Liver (tissue), 9 donors: ENCODE measurements around the gene AP1S3. TPM values are rescaled to one million over a fixed set of nuclear protein-coding genes. Genes with fewer than 3 reads are reported as not detected.
A peak's percentile ranks its signal among the peaks of the same experiment; 100 is the strongest.

Experiments
- DNase-seq: peaks from one replicate; pipeline ENCODE4 v3.0.0-alpha.2; 2017; ENCODE audit warnings: low spot score
- H3K27ac ChIP-seq, 2 donors: one replicate each; pipeline ENCODE4 v1.7.0; 2013; ENCODE audit warnings: inconsistent platforms in 2 of 2, low read length in 2 of 2, control low read depth in 1 of 2, low read depth in 1 of 2, mild to moderate bottlenecking in 1 of 2
- H3K27me3 ChIP-seq, 4 donors: one replicate each; pipeline versions ENCODE4 v1.6.1 to v1.7.0; 2013; ENCODE audit warnings: low read length in 3 of 4, inconsistent platforms in 1 of 4, mild to moderate bottlenecking in 1 of 4, moderate library complexity in 1 of 4; ENCODE audit not compliant: control insufficient read depth in 4 of 4, insufficient read depth in 4 of 4
- H3K36me3 ChIP-seq, 4 donors: one replicate each; pipeline versions ENCODE4 v1.6.1 to v1.7.0; 2013; ENCODE audit warnings: low read length in 3 of 4, mild to moderate bottlenecking in 3 of 4, low read depth in 1 of 4, moderate library complexity in 1 of 4; ENCODE audit not compliant: control insufficient read depth in 4 of 4, insufficient read depth in 3 of 4
- H3K4me1 ChIP-seq, 4 donors: one replicate each; pipeline versions ENCODE4 v1.6.1 to v1.7.0; 2013; ENCODE audit warnings: low read length in 3 of 4, mild to moderate bottlenecking in 3 of 4, moderate library complexity in 1 of 4; ENCODE audit not compliant: control insufficient read depth in 4 of 4, insufficient read depth in 4 of 4
- H3K4me3 ChIP-seq, 3 donors: one replicate each; pipeline versions ENCODE4 v1.6.1 to v1.7.0; 2013; ENCODE audit warnings: low read length in 3 of 3, control low read depth in 1 of 3, low read depth in 1 of 3, mild to moderate bottlenecking in 1 of 3
- H3K9ac ChIP-seq, 2 donors: one replicate each; pipeline ENCODE4 v1.7.0; 2013; ENCODE audit warnings: low read length in 2 of 2, mild to moderate bottlenecking in 2 of 2, moderate library complexity in 2 of 2, control low read depth in 1 of 2, low read depth in 1 of 2
- H3K9me3 ChIP-seq, 4 donors: one replicate each; pipeline versions ENCODE4 v1.6.1 to v1.7.0; 2013; ENCODE audit warnings: low read length in 3 of 4; ENCODE audit not compliant: control insufficient read depth in 4 of 4
- ATF3 ChIP-seq: IDR thresholded peaks from 2 replicates; pipeline ENCODE4 v1.6.1; 2016; ENCODE audit warnings: antibody characterized with exemption
- CTCF ChIP-seq: fragments of 150-350 bp; IDR thresholded peaks from 2 replicates; pipeline ENCODE4 v1.5.1; 2017; ENCODE audit warnings: improper control_type of control experiment, low read depth, low read length; ENCODE audit not compliant: missing input control
- EGR1 ChIP-seq, 2 donors: IDR thresholded peaks; 2 replicates each; pipeline ENCODE4 v1.6.1; 2016 to 2018; ENCODE audit warnings: antibody characterized with exemption in 2 of 2, low read depth in 2 of 2
- FOXA1 ChIP-seq: IDR thresholded peaks from 2 replicates; pipeline ENCODE4 v1.6.1; 2016; ENCODE audit warnings: antibody characterized with exemption
- FOXA2 ChIP-seq: IDR thresholded peaks from 2 replicates; pipeline ENCODE4 v1.6.1; 2016; ENCODE audit warnings: antibody characterized with exemption
- GABPA ChIP-seq, 2 donors: IDR thresholded peaks in 1 of 2; conservative IDR thresholded peaks in 1 of 2; 2 replicates each; pipeline ENCODE4 v1.6.1; 2016; ENCODE audit warnings: antibody characterized with exemption in 2 of 2, mild to moderate bottlenecking in 1 of 2, moderate library complexity in 1 of 2
- HNF4A ChIP-seq, 2 donors: conservative IDR thresholded peaks; 2 replicates each; pipeline ENCODE4 v1.6.1; 2016; ENCODE audit warnings: antibody characterized with exemption in 2 of 2, mild to moderate bottlenecking in 2 of 2
- HNF4G ChIP-seq: IDR thresholded peaks from 2 replicates; pipeline ENCODE4 v1.6.1; 2016; ENCODE audit warnings: antibody characterized with exemption
- JUND ChIP-seq, 2 donors: IDR thresholded peaks; 2 replicates each; pipeline ENCODE4 v1.6.1; 2016; ENCODE audit warnings: antibody characterized with exemption in 2 of 2
- MAX ChIP-seq: IDR thresholded peaks from 2 replicates; pipeline ENCODE4 v1.6.1; 2016; ENCODE audit warnings: antibody characterized with exemption
- NR2F2 ChIP-seq: IDR thresholded peaks from 2 replicates; pipeline ENCODE4 v1.6.1; 2016; ENCODE audit warnings: antibody characterized with exemption
- RAD21 ChIP-seq, 2 donors: IDR thresholded peaks; 2 replicates each; pipeline ENCODE4 v1.6.1; 2016; ENCODE audit warnings: antibody characterized with exemption in 2 of 2, mild to moderate bottlenecking in 2 of 2
- REST ChIP-seq: IDR thresholded peaks from 2 replicates; pipeline ENCODE4 v1.6.1; 2016; ENCODE audit warnings: antibody characterized with exemption, mild to moderate bottlenecking
- RXRA ChIP-seq, 2 donors: IDR thresholded peaks; 2 replicates each; pipeline ENCODE4 v1.6.1; 2017 to 2018; ENCODE audit warnings: antibody characterized with exemption in 2 of 2, mild to moderate bottlenecking in 1 of 2
- SP1 ChIP-seq: IDR thresholded peaks from 2 replicates; pipeline ENCODE4 v1.6.1; 2018; ENCODE audit warnings: antibody characterized with exemption, mild to moderate bottlenecking
- TAF1 ChIP-seq: conservative IDR thresholded peaks from 2 replicates; pipeline ENCODE4 v1.6.1; 2016; ENCODE audit warnings: antibody characterized with exemption, mild to moderate bottlenecking
- YY1 ChIP-seq: IDR thresholded peaks from 2 replicates; pipeline ENCODE4 v1.6.1; 2016; ENCODE audit warnings: antibody characterized with exemption, mild to moderate bottlenecking
- ZBTB33 ChIP-seq: IDR thresholded peaks from 2 replicates; pipeline ENCODE4 v1.6.1; 2016; ENCODE audit warnings: antibody characterized with exemption
- whole genome bisulfite sequencing: extraction: QIAGEN DNeasy Blood & Tissue Kit; methylation state at CpG from one replicate; pipeline ENCODE4 v1.1.7; 2013; 5-methylcytosine and 5-hydroxymethylcytosine counted together
- polyA plus RNA-seq, 2 donors: library from polyadenylated mRNA; stranded (reverse) in 1 of 2; unstranded in 1 of 2; fragments of 200-250 nt in 1 of 2; fragments of >200 nt in 1 of 2; fragmentation: Nextera tagmentation in 1 of 2; extraction: Ambion mirVana in 1 of 2; gene quantifications; one replicate each; pipeline versions ENCODE4 v1.2.1 to v1.2.3, GENCODE V29; 2013 to 2015
- total RNA-seq, 2 donors: library from RNA; depleted of rRNA; stranded (reverse); fragments of >200 nt; gene quantifications; one replicate each; pipeline ENCODE4 v1.2.3, GENCODE V29; 2014
- donor health status: healthy.
- donor health status: healthy.
- donor health status: healthy.
- donor health status: healthy.
- donor health status: healthy.

AP1S3 gene
- total and polyA plus RNA-seq, 4 donors = 1.1 to 3.8 (median 2.4) TPM

- no peak overlapping the region for H3K4me3 ChIP-seq
- TF ChIP-seq MAX (peak; percentile 57), TAF1 (no peak), RXRA (IDR thresholded peaks at IDR 0.05) (peak; percentile 14 to 68), ZBTB33 (peak; percentile 57), GABPA (IDR thresholded peaks at IDR 0.05 in 1 of 2, conservative IDR thresholded peaks at IDR 0.05 in 1 of 2) (no peak), SP1 (peak; percentile 60), CTCF (no peak), HNF4A (conservative IDR thresholded peaks at IDR 0.05) (peak; percentile 76 to 83), ATF3 (no peak), NR2F2 (no peak), HNF4G (peak; percentile 41), JUND (IDR thresholded peaks at IDR 0.05) (peak in 1 of 2 donors; percentile 61), FOXA1 (no peak), REST (peak; percentile 27), YY1 (peak; percentile 76), RAD21 (IDR thresholded peaks at IDR 0.05) (peak in 1 of 2 donors; percentile 9), FOXA2 (no peak), EGR1 (IDR thresholded peaks at IDR 0.05; ENCODE audit: low read depth in 2 of 2) (no peak)
- H3K27ac ChIP-seq = peak overlapping the region in 1 of 2 donors; percentile 11
- no peak for DNase-seq
- no peaks in the 10 kb centered on the region for H3K27me3 ChIP-seq
- peaks cover 0 to 2% (median under 1%) of the 10 kb centered on the region in 4 donors for H3K9me3 ChIP-seq
- peaks cover 3 to 13% (median 8%) of the 10 kb centered on the region in 4 donors for H3K4me1 ChIP-seq
- H3K36me3 ChIP-seq = no peaks in the 10 kb centered on the region
- no peak overlapping the region for H3K9ac ChIP-seq
- WGBS = 59% methylated on average over 8 of the region's 8 CpGs
Measured at GRCh38 chr2:223711596-223712326, 125.6 kb downstream of the AP1S3 start.

Other genes with a start within 250 kb of the AP1S3 start
- not detected for gene SCG2, start 235.2 kb downstream of the AP1S3 start, total RNA-seq
- gene SCG2, start 235.2 kb downstream of the AP1S3 start, polyA plus RNA-seq = not detected
- gene WDFY1, start 107.8 kb upstream of the AP1S3 start, total RNA-seq = 10 to 100 TPM; 31.9 to 34.2 TPM
- gene WDFY1, start 107.8 kb upstream of the AP1S3 start, polyA plus RNA-seq = 10 to 100 TPM; 12.0 to 16.3 TPM
- 10 to 100 TPM; 22.0 to 25.5 TPM for gene MRPL44, start 119.9 kb upstream of the AP1S3 start, total RNA-seq
- gene MRPL44, start 119.9 kb upstream of the AP1S3 start, polyA plus RNA-seq = 10 to 100 TPM; 19.0 to 27.8 TPM
- gene SERPINE2, start 201.7 kb upstream of the AP1S3 start, total RNA-seq = 1 to 10 TPM in 1 of 2 donors, under 1 TPM in 1; 0.92 to 4.8 TPM
- 1 to 10 TPM; 2.0 to 2.6 TPM for gene SERPINE2, start 201.7 kb upstream of the AP1S3 start, polyA plus RNA-seq